Measurements from ENCODE around the gene ZNF331.

GRCh38 chr19:53579518-53579917 is 41.6 kb downstream of the ZNF331 start:
- TF ChIP-seq CREB1 (IDR thresholded peaks at IDR 0.05), result no peak
- TF ChIP-seq RBBP5 (IDR thresholded peaks at IDR 0.05; ENCODE audit: borderline replicate concordance, low read depth, low read length), result no peak
- no peak for TF ChIP-seq CTCF (IDR thresholded peaks at IDR 0.05; ENCODE audit: control extremely low read depth in 1 of 3, insufficient read depth in 1 of 3, low read depth in 1 of 3, low read length in 3 of 3)
- TF ChIP-seq POLR2A (IDR thresholded peaks at IDR 0.05; ENCODE audit: control extremely low read depth in 1 of 2, low read depth in 2 of 2, low read length in 2 of 2), result no peak
- TF ChIP-seq ATF3 (IDR thresholded peaks at IDR 0.05; ENCODE audit: insufficient read depth, low read depth, low read length), result no peak
- TF ChIP-seq SUZ12 (IDR thresholded peaks at IDR 0.05; ENCODE audit: low read length), result no peak
- no peak for TF ChIP-seq EZH2 (IDR thresholded peaks at IDR 0.05; ENCODE audit: low read depth, low read length, severe bottlenecking)
- no peak for TF ChIP-seq RFX5 (IDR thresholded peaks at IDR 0.05; ENCODE audit: borderline replicate concordance, low read depth, low read length)
- TF ChIP-seq YY1 (IDR thresholded peaks at IDR 0.05; ENCODE audit: low read depth, low read length), result no peak
- TF ChIP-seq ASH2L (IDR thresholded peaks at IDR 0.05; ENCODE audit: low read length), result no peak
- no peak for TF ChIP-seq SRF (IDR thresholded peaks at IDR 0.05; ENCODE audit: low read depth, low read length)

Measured in H1 (cell line).